VCaP (cell line): ENCODE measurements around the gene EML1.

ENCODE experiments used
- H3K27ac ChIP-seq: fragments of 450-650 bp; 2 replicates; pipeline ENCODE4 v1.5.1; 2017
- CTCF ChIP-seq: fragments of 450-650 bp; conservative IDR thresholded peaks from 2 replicates; pipeline ENCODE4 v1.5.1; 2017; ENCODE audit warnings: mild to moderate bottlenecking, moderate library complexity

Gene EML1

GRCh38 chr14:99808515-99808914, 15.3 kb downstream of the EML1 start:
- peak overlapping the region; percentile 81 for H3K27ac ChIP-seq
- TF ChIP-seq CTCF, result no peak

DNA sequence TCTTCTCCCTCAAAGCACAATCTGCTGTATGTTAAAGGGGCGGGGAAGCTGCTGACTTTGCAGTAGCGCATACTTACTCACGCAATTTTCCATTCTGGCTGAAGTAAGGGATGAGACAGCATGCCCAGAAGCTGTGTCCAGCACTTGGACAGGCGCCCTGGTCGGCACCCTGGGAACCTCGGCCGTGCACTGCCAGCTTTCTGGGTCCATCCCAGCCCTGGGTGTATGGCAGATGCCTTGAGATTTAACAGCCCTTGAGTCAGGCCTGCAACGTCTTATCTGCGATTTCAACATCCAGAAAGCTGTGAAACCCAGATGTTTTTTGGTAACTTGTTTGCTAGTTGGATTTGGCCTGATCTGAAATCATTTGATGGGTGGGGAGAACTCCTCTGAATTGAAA, 16.1 kb downstream of the EML1 start:
- TF ChIP-seq CTCF, result no peak
- peak overlapping the region; percentile 81 for H3K27ac ChIP-seq

DNA sequence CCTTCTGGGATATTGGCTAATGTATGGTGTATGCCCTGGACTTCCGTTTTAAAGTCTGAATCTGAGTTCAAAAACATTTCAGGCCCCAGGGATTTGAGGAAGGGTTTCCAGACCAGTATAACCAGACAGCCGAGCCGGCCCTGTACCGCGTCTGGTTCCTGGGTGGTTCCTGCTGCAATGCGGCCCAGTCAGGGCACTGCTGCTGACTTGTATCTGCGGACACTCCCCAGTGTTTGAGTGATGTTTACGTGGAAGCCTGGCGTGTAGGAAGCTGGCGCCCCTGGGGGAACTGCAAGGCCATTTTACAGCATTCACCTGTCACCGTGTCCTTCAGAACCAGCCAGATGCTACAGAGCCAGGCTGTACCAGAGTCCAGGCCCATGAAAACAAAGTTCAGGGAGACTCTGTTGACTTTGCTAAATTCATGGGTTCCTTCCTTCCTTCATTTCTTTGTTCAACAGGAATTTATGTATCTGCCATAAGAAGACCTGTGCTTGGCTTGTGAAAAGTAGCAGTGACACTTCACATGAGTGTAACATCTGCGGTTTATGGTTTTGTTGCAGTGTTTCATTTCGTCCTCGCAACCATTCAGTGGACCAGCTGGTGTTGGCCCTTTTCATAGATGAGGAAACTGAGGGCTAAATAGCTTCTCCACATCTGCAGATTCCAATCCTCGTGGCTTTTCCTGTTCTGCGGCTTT, 16.8 kb downstream of the EML1 start:
- TF ChIP-seq CTCF, result no peak; the same call in 1 of the 2 replicates
- peak overlapping the region; percentile 81 for H3K27ac ChIP-seq

DNA sequence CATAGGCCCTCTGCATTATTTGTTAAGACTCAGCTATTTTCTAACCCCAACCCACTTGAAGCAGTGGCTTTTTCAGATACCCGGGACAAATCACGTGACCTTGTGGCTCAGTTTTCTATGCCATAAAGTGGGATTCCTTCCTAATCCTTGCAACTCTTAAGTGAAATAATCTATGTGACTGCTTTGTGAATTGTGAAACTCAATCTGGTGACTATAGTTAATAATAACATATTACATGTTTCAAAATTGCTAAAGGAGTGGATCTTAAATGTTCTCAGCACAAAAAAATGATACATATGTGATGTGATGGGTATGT, 17.3 kb downstream of the EML1 start:
- H3K27ac ChIP-seq, result peak overlapping the region; percentile 81
- TF ChIP-seq CTCF, result no peak

DNA sequence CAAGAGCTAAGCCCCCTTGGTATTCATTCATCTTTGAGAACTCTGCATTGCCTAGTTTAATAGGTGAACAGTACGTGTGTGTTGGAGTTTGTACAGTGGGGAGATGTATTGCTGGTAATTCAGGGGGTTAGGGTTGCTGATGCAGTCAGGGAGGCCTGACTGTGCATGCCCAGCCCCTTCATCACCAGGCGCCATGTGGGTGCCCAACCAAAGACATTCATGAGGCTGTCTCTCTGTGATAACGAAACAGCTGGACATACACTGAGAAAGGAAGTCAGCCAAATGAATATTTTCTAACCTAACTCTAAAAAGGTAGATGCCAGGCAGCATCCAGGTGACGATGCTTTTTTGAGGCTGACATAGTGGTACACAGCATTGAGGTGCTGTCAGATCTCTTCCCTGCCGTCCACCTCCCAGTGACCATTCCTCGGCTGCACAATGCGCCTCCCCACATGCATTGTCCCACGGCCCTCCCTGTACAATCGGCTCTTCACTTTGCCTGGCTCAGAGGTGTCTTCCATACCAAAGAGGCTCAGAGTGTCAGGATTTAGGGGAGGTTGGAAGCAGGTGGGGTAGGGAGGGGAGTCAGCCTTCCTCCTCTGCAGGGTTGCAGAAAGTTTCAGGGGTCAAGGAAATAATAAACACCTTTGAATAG, 19.0 kb downstream of the EML1 start:
- no peak overlapping the region for H3K27ac ChIP-seq
- no peak for TF ChIP-seq CTCF

GRCh38 chr14:99812892-99813291, 19.7 kb downstream of the EML1 start:
- no peak overlapping the region for H3K27ac ChIP-seq
- no peak for TF ChIP-seq CTCF

- no peak for TF ChIP-seq CTCF
These were observed 22.5 kb downstream of the EML1 start for GRCh38 chr14:99815696-99816095.

More at GRCh38 chr14:99815696-99816095, 22.5 kb downstream of the EML1 start:
- no peak overlapping the region for H3K27ac ChIP-seq
